ENCODE data around the gene PHAF1. TPM values are rescaled to one million over a fixed set of nuclear protein-coding genes. Genes with fewer than 3 reads are reported as not detected.

PHAF1 gene
- 22.3 to 24.6 TPM (median 22.8 TPM) in 5 replicates for total RNA-seq (2022; extraction: Qiagen RNA extraction)

DNA sequence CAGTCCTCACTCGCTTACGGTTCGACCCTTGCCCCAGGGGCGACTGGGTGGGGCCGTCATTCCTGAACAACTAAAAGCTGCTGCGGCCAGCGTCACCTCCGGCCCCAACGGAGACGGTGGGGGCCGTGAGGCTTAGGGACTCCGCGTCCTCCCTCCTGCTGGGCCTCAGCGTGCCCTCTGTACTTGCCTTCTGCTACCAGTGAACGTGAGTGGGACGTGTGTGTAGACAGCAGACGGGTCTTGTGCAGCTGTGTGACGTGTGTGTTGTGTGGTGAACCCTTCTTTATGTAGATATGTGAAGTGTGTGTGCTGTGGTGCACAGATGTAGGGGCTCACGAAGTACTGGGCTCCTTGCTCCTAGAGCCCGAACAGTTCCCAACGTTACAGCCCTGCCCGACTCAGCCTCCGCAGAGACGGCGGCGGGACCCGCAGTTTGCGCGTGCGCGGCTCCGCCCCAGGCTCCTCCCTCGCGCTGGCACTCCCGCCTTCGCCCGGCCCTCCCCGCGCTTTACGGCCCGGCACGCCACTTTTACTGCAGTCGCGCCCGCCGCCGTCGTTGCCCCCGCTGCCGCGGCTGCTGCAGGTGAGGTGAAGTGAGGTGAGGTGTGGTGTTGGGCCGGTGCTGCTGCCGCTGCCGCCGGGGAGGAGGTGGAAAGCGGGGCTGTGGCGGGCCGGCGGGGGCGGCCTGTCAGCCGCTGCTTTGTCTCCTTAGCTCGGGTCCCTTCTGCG, at the start of gene PHAF1:
Gene PHAF1 (plus strand): TSS at position 535 of the 729 bp plus-strand sequence. CDS start 235 bp downstream, outside the sequence.

DNA sequence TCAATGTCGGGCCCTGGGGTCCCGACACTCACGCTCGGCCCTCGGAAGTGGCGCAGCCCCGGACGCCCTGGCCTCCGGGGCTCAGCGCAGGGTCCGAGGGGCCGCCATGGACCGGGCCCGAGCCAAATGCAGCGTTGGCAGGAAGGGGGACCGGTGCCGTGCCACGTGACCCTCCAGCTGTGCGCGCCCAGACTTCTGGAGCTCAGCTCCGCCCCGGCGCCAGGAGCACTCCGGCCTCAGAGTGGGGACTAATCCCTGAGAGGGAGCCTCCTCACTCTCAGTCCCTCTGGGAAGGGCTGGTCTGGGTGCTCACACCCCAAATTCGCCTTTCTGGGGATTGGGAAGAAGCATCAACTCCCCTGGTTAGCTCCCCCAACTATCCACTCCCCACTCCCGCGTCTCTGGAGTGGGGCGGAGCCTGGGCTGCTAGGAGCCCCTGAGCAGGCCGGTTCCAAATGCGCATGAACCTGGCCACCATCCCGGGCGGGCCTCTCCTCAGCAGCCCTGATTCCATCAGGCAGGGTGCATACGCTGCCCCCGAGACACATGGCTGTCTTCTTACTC, 41.2 kb downstream of the PHAF1 start, which contains the start of gene B3GNT9:
Gene B3GNT9 (minus strand): TSS at position 166 of the 564 bp plus-strand sequence. CDS start 513 bp downstream, outside the sequence.

DNA sequence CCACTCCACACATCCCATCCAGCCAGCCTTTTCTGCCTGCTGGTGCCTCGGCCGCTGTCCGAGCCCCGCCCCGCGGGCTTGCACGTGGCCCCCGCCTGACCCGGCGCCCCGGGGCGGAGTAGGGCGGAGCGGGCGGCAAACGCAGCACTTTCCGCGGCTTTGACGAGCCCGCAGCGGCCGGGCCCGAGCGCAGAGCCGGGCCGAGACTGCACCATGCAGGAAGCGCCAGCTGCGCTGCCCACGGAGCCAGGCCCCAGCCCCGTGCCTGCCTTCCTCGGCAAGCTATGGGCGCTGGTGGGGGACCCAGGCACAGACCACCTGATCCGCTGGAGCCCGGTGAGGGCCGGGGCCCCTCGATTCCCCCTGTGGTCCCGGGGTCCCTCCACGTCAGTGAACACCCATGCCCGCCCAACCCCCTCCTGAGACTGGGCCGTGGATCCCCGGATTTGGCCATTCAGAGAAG, 54.9 kb downstream of the PHAF1 start, which contains the start of gene HSF4:
Gene HSF4 (plus strand): TSS at position 147 of the 463 bp plus-strand sequence. CDS start 67 bp downstream, at position 214.

DNA sequence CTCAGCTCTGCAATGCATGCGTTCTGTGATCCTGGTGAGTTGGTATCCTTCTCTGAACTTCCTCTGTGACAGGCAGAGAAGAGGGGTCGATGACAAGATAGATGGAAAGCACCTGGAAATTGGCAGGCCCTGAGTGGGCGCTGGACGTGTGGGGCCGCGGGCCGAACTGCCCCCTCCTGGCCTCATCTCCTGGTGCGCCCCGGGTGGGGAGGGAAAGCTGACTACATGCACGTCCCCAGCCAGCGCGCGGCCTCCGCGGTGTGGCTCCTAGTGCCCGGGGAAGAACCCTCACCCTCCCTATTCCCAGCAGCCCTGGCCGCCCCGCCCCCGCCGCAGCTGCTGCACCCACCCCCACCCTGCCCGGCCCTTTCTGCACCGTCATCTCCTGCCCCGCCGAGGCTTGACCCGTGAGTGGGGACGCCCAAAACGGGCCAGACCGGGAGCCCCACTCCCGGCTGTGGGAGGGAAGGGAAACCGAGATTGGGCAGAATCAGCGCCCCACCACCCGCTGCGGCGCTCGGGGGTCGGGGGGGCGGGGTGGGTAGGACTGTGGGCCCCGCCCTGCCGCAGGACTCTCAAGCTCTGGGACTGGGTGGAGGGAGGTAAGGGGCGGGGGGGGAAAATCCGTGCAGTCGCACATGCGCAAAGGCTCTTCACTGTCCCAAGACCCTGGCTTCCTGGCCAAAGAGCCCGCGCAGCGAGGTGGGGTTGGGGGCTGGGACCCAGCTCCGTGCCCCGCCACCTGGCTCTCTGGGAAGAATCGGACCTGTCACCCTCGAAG, 60.6 kb downstream of the PHAF1 start, which contains the start of gene NOL3:
Gene NOL3 (plus strand): TSS at position 371 of the 781 bp plus-strand sequence.

DNA sequence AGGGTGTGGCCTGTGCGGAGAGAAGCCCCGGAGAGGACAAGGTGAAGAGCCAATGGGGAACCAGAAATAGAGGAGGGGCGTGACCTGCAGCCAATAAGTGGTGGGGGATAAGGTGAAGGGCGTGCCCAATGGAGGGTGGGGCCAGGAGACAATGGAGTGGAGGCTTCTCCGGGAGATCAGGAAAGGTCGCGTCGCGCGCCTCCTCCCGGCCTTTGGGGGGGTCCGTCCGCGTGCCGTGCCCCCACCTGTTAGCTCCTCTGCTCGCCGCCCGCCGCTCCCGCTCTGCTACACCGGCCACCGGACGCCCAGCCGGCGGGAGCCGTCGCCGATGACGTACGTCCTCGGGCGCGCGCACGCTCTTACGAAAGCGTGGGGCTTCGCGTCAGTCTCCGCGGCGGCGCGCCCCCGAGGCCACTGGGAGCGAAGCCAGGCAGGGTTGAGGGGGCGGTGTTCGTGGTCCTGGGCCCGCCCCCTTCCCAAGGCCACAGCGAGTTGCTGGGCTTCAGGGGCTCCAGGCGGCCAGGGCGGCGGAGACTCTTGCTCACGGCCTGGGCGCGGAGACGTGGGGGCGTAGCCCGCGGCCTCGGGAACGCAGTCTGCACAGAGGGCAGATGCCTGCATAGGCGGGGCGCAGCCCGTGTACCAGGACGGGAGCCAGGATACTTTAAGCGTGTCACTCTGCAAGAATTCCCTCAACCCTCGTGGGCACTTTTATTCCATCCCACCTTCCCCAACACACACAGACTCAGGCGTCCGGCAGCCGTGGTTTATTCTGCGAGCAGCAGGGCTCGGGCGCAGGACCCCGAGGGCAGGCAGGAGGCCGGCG, 74.1 kb downstream of the PHAF1 start, which contains the start of gene MATCAP1:
Gene MATCAP1 (minus strand): TSS at position 337 of the 826 bp plus-strand sequence. CDS start 3,353 bp downstream, outside the sequence.

DNA sequence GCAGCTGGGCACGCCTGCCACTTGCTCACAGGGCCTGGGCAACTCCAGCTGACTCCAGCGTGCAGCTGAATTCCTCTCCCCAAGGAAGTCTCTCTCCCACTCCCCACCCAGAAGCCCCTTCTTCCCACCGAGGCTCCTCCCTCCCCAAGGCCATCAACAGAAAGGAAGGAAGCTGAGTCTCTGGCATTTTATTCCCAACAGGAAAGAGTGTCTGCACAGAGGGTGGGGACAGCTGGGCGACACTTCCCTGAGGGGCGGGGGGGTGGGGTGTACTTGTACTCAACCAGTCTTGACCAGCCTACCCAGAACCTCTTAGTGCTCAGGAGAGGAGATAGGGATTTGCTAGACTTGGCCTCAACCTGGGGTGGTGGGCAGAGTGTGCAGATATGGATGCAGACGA, 80.3 kb downstream of the PHAF1 start, which contains the start of gene EXOC3L1:
Gene EXOC3L1 (minus strand): TSS at position 96 of the 400 bp plus-strand sequence. CDS start 460 bp downstream, outside the sequence.

DNA sequence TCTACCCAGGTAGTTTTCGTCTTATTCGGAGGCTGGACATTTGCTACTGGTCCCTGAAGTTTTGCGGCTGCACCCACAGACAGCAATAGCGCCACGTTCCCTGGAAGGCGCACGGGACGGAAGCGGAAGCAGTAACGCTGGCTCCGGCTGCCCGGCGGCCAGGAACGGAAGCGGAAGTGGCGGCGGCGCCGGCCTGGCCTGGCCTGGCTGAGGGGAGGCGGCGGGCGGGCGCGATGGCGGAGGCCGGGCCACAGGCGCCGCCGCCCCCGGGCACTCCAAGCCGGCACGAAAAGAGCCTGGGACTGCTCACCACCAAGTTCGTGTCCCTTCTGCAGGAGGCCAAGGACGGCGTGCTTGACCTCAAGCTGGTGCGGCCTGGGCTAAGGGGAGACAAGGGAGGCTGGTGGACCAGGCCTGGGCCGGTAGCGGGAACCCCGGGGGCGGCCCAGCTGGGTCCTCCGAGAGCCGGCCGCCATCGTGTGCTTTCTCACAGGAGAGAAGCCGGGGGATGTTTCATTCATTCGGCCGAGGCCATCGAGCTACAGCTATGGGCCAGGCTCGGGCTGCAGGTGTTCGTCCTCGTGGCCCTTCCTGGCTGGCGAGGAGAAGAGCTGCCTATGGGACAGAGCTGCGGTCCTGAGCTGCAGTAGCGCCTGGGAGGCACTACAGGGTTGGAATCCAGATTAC, 82.4 kb downstream of the PHAF1 start, which contains the start of gene E2F4:
Gene E2F4 (plus strand): TSS at position 161 of the 687 bp plus-strand sequence. CDS start 73 bp downstream, at position 234.

Other genes with a start within 250 kb of the PHAF1 start
- 4.4 to 6.5 TPM (median 6.3 TPM) in 5 replicates for gene PDP2, start 229.4 kb upstream of the PHAF1 start, total RNA-seq (2022; extraction: Qiagen RNA extraction)
- 3.7 to 4.9 TPM (median 4.4 TPM) in 5 replicates for gene CDH16, start 191.1 kb upstream of the PHAF1 start, total RNA-seq (2022; extraction: Qiagen RNA extraction)
- 27.6 to 46.6 TPM (median 39.4 TPM) in 5 replicates for gene RRAD, start 184.4 kb upstream of the PHAF1 start, total RNA-seq (2022; extraction: Qiagen RNA extraction)
- 148 to 193 TPM (median 178 TPM) in 5 replicates for gene CIAO2B, start 175.5 kb upstream of the PHAF1 start, total RNA-seq (2022; extraction: Qiagen RNA extraction)
- gene CES2, start 174.4 kb upstream of the PHAF1 start, total RNA-seq (2022; extraction: Qiagen RNA extraction), result 29.3 to 37.6 TPM (median 32.1 TPM) in 5 replicates
- 2.3 to 3.6 TPM (median 2.4 TPM) in 5 replicates for gene CES3, start 148.7 kb upstream of the PHAF1 start, total RNA-seq (2022; extraction: Qiagen RNA extraction)
- gene CES4A, start 121.4 kb upstream of the PHAF1 start, total RNA-seq (2022; extraction: Qiagen RNA extraction), result 1.9 to 3.3 TPM (median 2.9 TPM) in 5 replicates
- 43.4 to 64.6 TPM (median 52.4 TPM) in 5 replicates for gene CBFB, start 80.8 kb upstream of the PHAF1 start, total RNA-seq (2022; extraction: Qiagen RNA extraction)
- 7.4 to 10.0 TPM (median 9.2 TPM) in 5 replicates for gene B3GNT9, start 41.1 kb downstream of the PHAF1 start, total RNA-seq (2022; extraction: Qiagen RNA extraction)
- gene TRADD, start 50.0 kb downstream of the PHAF1 start, total RNA-seq (2022; extraction: Qiagen RNA extraction), result 15.2 to 21.9 TPM (median 21.3 TPM) in 5 replicates
- 5.8 to 11.5 TPM (median 8.5 TPM) in 5 replicates for gene FBXL8, start 50.0 kb downstream of the PHAF1 start, total RNA-seq (2022; extraction: Qiagen RNA extraction)
- gene HSF4, start 54.8 kb downstream of the PHAF1 start, total RNA-seq (2022; extraction: Qiagen RNA extraction), result 12.2 to 21.9 TPM (median 16.8 TPM) in 5 replicates
- gene NOL3, start 60.6 kb downstream of the PHAF1 start, total RNA-seq (2022; extraction: Qiagen RNA extraction), result 73.1 to 97.4 TPM (median 92.2 TPM) in 5 replicates
- 4.2 to 8.5 TPM (median 6.5 TPM) in 5 replicates for gene MATCAP1, start 74.0 kb downstream of the PHAF1 start, total RNA-seq (2022; extraction: Qiagen RNA extraction)
- 0.06 to 0.32 TPM (median 0.23 TPM) in 4 of 5 replicates, not detected in the other for gene EXOC3L1, start 80.2 kb downstream of the PHAF1 start, total RNA-seq (2022; extraction: Qiagen RNA extraction)
- gene E2F4, start 82.2 kb downstream of the PHAF1 start, total RNA-seq (2022; extraction: Qiagen RNA extraction), result 81.7 to 103 TPM (median 94.2 TPM) in 5 replicates
- gene ELMO3, start 89.2 kb downstream of the PHAF1 start, total RNA-seq (2022; extraction: Qiagen RNA extraction), result 0.70 to 1.8 TPM (median 1.1 TPM) in 5 replicates
- gene TMEM208, start 117.2 kb downstream of the PHAF1 start, total RNA-seq (2022; extraction: Qiagen RNA extraction), result 82.1 to 103 TPM (median 91.2 TPM) in 5 replicates
- gene FHOD1, start 137.5 kb downstream of the PHAF1 start, total RNA-seq (2022; extraction: Qiagen RNA extraction), result 40.2 to 67.1 TPM (median 60.9 TPM) in 5 replicates
- gene SLC9A5, start 139.0 kb downstream of the PHAF1 start, total RNA-seq (2022; extraction: Qiagen RNA extraction), result 1.1 to 1.9 TPM (median 1.5 TPM) in 5 replicates
- gene PLEKHG4, start 169.6 kb downstream of the PHAF1 start, total RNA-seq (2022; extraction: Qiagen RNA extraction), result 9.7 to 17.3 TPM (median 14.6 TPM) in 5 replicates
- gene KCTD19, start 216.8 kb downstream of the PHAF1 start, total RNA-seq (2022; extraction: Qiagen RNA extraction), result 0.08 to 0.44 TPM (median 0.20 TPM) in 4 of 5 replicates, not detected in the other
- 0.08 to 0.09 TPM in 2 of 5 replicates, not detected in the others for gene LRRC36, start 216.9 kb downstream of the PHAF1 start, total RNA-seq (2022; extraction: Qiagen RNA extraction)

Measured in A549 treated with Mapracorat at 1 μM for 4 hours (cell line).